DOHH2 (cell line): ENCODE results near the gene PROM1.

Experiments
- EZH2phosphoT487 ChIP-seq: fragments of 200-600 bp; sonication (generic); IDR thresholded peaks from 2 replicates; pipeline ENCODE4 v1.6.1; 2017; ENCODE audit warnings: borderline replicate concordance, mild to moderate bottlenecking, antibody characterized with exemption, low read length, moderate library complexity, mixed read lengths
- TF ChIP-seq, protein P1 (sequence below): fragments of 200-600 bp; sonication (generic); IDR thresholded peaks from one replicate; pipeline ENCODE4 v1.5.1; 2014; ENCODE audit warnings: antibody characterized with exemption, mild to moderate bottlenecking, low read depth, low read length; ENCODE audit not compliant: poor library complexity, severe bottlenecking

DNA sequence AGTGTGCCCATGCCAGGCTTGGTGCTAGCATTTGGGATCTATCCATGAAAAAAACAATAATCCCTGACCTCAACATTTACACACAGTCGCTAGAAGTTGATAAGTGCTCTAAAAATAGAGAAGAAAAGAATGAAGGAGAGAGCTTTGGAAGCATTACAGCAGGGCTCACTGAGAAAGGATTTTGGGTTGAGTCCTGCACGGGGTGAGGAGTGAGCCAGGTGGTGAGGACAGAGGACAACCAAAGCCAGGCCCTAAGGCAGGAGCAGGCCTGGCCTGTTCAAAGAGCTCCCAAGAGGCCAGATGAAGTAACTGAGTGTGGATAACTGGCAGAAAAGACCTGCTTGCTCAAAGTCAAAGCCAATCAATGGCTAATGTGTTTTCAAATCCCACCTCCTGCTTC lies 20.7 kb upstream of the PROM1 start:
- TF ChIP-seq, protein P1, sequence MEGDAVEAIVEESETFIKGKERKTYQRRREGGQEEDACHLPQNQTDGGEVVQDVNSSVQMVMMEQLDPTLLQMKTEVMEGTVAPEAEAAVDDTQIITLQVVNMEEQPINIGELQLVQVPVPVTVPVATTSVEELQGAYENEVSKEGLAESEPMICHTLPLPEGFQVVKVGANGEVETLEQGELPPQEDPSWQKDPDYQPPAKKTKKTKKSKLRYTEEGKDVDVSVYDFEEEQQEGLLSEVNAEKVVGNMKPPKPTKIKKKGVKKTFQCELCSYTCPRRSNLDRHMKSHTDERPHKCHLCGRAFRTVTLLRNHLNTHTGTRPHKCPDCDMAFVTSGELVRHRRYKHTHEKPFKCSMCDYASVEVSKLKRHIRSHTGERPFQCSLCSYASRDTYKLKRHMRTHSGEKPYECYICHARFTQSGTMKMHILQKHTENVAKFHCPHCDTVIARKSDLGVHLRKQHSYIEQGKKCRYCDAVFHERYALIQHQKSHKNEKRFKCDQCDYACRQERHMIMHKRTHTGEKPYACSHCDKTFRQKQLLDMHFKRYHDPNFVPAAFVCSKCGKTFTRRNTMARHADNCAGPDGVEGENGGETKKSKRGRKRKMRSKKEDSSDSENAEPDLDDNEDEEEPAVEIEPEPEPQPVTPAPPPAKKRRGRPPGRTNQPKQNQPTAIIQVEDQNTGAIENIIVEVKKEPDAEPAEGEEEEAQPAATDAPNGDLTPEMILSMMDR: no peak
- no peak for TF ChIP-seq EZH2phosphoT487
